ENCODE measurements around the gene SCGB1A1. TPM values are rescaled to one million over a fixed set of nuclear protein-coding genes. Genes with fewer than 3 reads are reported as not detected.

SCGB1A1 gene
- total RNA-seq, 1 experiment from 2014 or later = not detected

GRCh38 chr11:62387381-62387780 lies 31.5 kb upstream of the SCGB1A1 start:
- H3K27me3 Mint-ChIP-seq (ENCODE audit: insufficient read depth, unreplicated experiment) = no peaks in the 10 kb centered on the region
- no peak for TF ChIP-seq CTCF (IDR thresholded peaks at IDR 0.05; ENCODE audit: insufficient read depth in 1 of 2, low read depth in 1 of 2, low read length in 1 of 2, severe bottlenecking in 1 of 2, unreplicated experiment in 1 of 2)
- POLR2A ChIA-PET = no interaction called here
- peak in 1 of 2 experiments; percentile 11 for DNase-seq
- Histone ChIP-seq H3K4me1 (peaks cover 9% of the 10 kb centered on the region), H3K4me3 (ENCODE audit: low read depth, low read length) (no peak overlapping the region), H3K9me3 (no peaks in the 10 kb centered on the region), H3K27me3 (replicated peaks; ENCODE audit: control insufficient read depth, insufficient read depth, low read length) (no peaks in the 10 kb centered on the region), H3K36me3 (ENCODE audit: control insufficient read depth, insufficient read depth, low read length) (no peaks in the 10 kb centered on the region)
- H3K36me3 Mint-ChIP-seq (ENCODE audit: insufficient read depth, unreplicated experiment) = peaks cover 6% of the 10 kb centered on the region
- H3K4me3 Mint-ChIP-seq (ENCODE audit: unreplicated experiment) = no peak overlapping the region
- no peaks in the 10 kb centered on the region for H3K9me3 Mint-ChIP-seq (ENCODE audit: unreplicated experiment)
- CTCF ChIA-PET = interaction anchor here (0.7 kb wide), 1 partner anchor 38 kb away, joined by 3 read pairs; no protein-coding TSS in a partner anchor
- intact Hi-C loops (cut with micrococcal nuclease; ENCODE audit: unreplicated experiment) = no loop called here
- BruUV-seq (replicated peaks) = no TSS peak
- H3K4me1 Mint-ChIP-seq (ENCODE audit: low read depth, unreplicated experiment) = peaks cover under 1% of the 10 kb centered on the region
- H3K27ac Mint-ChIP-seq (ENCODE audit: unreplicated experiment) = no peak overlapping the region

GRCh38 chr11:62388999-62389398 lies 29.8 kb upstream of the SCGB1A1 start:
- no peak overlapping the region for H3K4me3 Mint-ChIP-seq (ENCODE audit: unreplicated experiment)

GRCh38 chr11:62390237-62390636 lies 28.6 kb upstream of the SCGB1A1 start:
- Histone ChIP-seq H3K36me3 (ENCODE audit: control insufficient read depth, insufficient read depth, low read length) (no peaks in the 10 kb centered on the region), H3K27me3 (replicated peaks; ENCODE audit: control insufficient read depth, insufficient read depth, low read length) (no peaks in the 10 kb centered on the region), H3K4me3 (ENCODE audit: low read depth, low read length) (no peak overlapping the region), H3K9me3 (no peaks in the 10 kb centered on the region), H3K4me1 (peaks cover 19% of the 10 kb centered on the region)
- H3K4me1 Mint-ChIP-seq (ENCODE audit: low read depth, unreplicated experiment) = peaks cover 8% of the 10 kb centered on the region
- CTCF ChIA-PET = interaction anchor here (1.0 kb wide), 1 partner anchor 50 kb away, joined by 3 read pairs; no protein-coding TSS in a partner anchor
- no peaks in the 10 kb centered on the region for H3K9me3 Mint-ChIP-seq (ENCODE audit: unreplicated experiment)
- no peak for DNase-seq
- H3K4me3 Mint-ChIP-seq (ENCODE audit: unreplicated experiment) = no peak overlapping the region
- BruUV-seq (replicated peaks) = no TSS peak
- POLR2A ChIA-PET = interaction anchor here (0.8 kb wide), 2 partner anchors 184 to 221 kb away, joined by 3 to 5 read pairs; partner anchors contain the start of gene EEF1G
- intact Hi-C loops (cut with micrococcal nuclease; ENCODE audit: unreplicated experiment) = loop anchor here (10.0 kb wide), 1 partner anchor 285 kb away; the partner anchor contains the start of genes LBHD1, UBXN1 and UQCC3
- H3K36me3 Mint-ChIP-seq (ENCODE audit: insufficient read depth, unreplicated experiment) = peaks cover 2% of the 10 kb centered on the region
- no peak overlapping the region for H3K27ac Mint-ChIP-seq (ENCODE audit: unreplicated experiment)
- H3K27me3 Mint-ChIP-seq (ENCODE audit: insufficient read depth, unreplicated experiment) = no peaks in the 10 kb centered on the region
- TF ChIP-seq CTCF (IDR thresholded peaks at IDR 0.05; ENCODE audit: insufficient read depth in 1 of 2, low read depth in 1 of 2, low read length in 1 of 2, severe bottlenecking in 1 of 2, unreplicated experiment in 1 of 2) = no peak

More at GRCh38 chr11:62388999-62389398, 29.8 kb upstream of the SCGB1A1 start:
- Histone ChIP-seq H3K4me1 (peaks cover 10% of the 10 kb centered on the region; the same call in 1 of the 2 replicates), H3K4me3 (ENCODE audit: low read depth, low read length) (no peak overlapping the region), H3K36me3 (ENCODE audit: control insufficient read depth, insufficient read depth, low read length) (no peaks in the 10 kb centered on the region), H3K27me3 (replicated peaks; ENCODE audit: control insufficient read depth, insufficient read depth, low read length) (no peaks in the 10 kb centered on the region), H3K9me3 (no peaks in the 10 kb centered on the region)
- CTCF ChIA-PET = no interaction called here
- Mint-ChIP-seq H3K36me3 (ENCODE audit: insufficient read depth, unreplicated experiment) (peaks cover 6% of the 10 kb centered on the region), H3K27ac (ENCODE audit: unreplicated experiment) (peak overlapping the region; percentile 32), H3K4me1 (ENCODE audit: low read depth, unreplicated experiment) (no peaks in the 10 kb centered on the region), H3K27me3 (ENCODE audit: insufficient read depth, unreplicated experiment) (no peaks in the 10 kb centered on the region), H3K9me3 (ENCODE audit: unreplicated experiment) (no peaks in the 10 kb centered on the region)
- TF ChIP-seq CTCF (IDR thresholded peaks at IDR 0.05; ENCODE audit: insufficient read depth in 1 of 2, low read depth in 1 of 2, low read length in 1 of 2, severe bottlenecking in 1 of 2, unreplicated experiment in 1 of 2) = no peak
- no peak for DNase-seq
- BruUV-seq (replicated peaks) = no TSS peak
- POLR2A ChIA-PET = no interaction called here
- intact Hi-C loops (cut with micrococcal nuclease; ENCODE audit: unreplicated experiment) = no loop called here
